Tibial nerve (tissue), 4 donors: ENCODE measurements around the gene S100A11.

Experiments
- CTCF ChIP-seq, 5 experiments: fragments of 200-600 bp in 3 of 5; fragments of 450-650 bp in 2 of 5; sonication (generic) in 3 of 5; IDR thresholded peaks; one replicate each; pipeline ENCODE4 v1.5.1; 2016 to 2019; ENCODE audit warnings: antibody characterized with exemption in 5 of 5, mild to moderate bottlenecking in 3 of 5, moderate library complexity in 2 of 5
- EP300 ChIP-seq, 2 donors: sonication (generic); formaldehyde crosslinking; IDR thresholded peaks; one replicate each; pipeline ENCODE4 v1.6.1; 2017; ENCODE audit warnings: antibody characterized with exemption in 2 of 2, mild to moderate bottlenecking in 1 of 2
- POLR2A ChIP-seq, 2 donors: fragments of 450-650 bp; IDR thresholded peaks; one replicate each; pipeline ENCODE4 v1.6.1; 2017; ENCODE audit warnings: antibody characterized with exemption in 2 of 2, mild to moderate bottlenecking in 2 of 2, moderate library complexity in 2 of 2

- no peak for TF ChIP-seq CTCF (IDR thresholded peaks at IDR 0.05)
- no peak for TF ChIP-seq POLR2A (IDR thresholded peaks at IDR 0.05)
- no peak for TF ChIP-seq EP300 (IDR thresholded peaks at IDR 0.05)
Observed at GRCh38 chr1:152050886-152051675, 14.3 kb upstream of the S100A11 start.
